ENCODE measurements around the gene KIF19. TPM values are rescaled to one million over a fixed set of nuclear protein-coding genes. Genes with fewer than 3 reads are reported as not detected.

The KIF19 gene
- total RNA-seq, 1 experiment from 2014 or later = not detected

DNA sequence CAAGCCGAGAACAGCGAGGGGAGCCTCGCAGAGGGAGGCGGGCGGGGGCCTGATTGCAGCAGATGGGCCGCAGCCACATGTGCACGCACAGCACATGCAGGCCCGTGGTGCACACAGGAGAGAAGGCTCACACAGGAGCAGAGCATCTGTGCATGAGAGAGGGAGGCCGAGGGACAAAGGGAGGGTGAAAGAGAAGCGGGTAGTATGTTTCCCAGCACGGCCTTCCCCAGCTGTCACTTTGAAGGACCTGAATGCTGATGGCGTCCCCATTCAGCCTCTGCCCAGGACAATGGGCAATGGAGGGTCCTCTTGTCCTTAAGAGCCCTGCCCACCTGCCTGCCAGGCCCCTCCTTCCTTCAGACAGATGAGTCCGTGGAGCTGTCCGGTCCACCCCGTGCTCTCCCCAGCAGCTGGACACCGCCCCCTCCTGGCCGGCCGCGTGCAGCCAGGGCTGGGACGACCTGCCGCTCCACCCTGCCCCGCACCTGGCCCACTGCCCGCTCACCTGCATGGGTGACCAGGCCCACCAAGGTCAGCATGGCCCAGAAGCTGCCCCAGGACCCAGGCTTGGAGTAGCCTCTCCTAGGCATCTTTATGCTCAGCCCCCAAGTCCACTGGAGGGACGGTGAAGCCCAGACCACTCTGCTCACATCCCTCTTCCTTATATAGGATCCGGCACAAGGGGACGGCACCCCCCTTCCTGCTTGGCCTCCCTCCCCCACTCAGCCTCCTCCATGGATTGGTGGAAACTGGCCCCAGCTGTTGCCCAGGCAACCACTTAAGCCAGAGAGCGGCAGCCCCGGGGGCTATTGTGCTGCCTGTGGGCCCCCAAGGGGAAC lies 35.4 kb downstream of the KIF19 start, which contains the start of gene BTBD17:
BTBD17 (minus strand) TSS at position 639 of the 839 bp plus-strand sequence; CDS start at position 590, 49 bp downstream.
- DNase-seq (ENCODE audit: low read depth) = no peak

DNA sequence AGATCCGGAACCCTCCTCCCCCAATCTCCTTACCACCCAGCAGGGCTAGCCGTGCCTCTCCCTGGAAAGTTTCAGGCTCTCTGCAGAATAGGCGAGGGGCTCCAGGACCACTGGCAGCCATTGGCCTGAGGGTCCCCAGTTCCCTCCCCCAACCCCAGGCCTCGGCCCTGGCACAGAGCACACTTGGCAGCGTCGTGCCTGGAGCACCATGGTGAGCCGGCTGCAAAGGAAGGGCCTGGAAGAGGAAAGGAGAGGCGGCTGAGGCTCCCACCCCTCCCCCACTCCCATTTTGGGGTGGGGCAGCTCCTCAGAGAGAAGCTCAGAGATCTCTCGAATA lies 36.0 kb downstream of the KIF19 start:
- no peak for DNase-seq (ENCODE audit: low read depth)

DNA sequence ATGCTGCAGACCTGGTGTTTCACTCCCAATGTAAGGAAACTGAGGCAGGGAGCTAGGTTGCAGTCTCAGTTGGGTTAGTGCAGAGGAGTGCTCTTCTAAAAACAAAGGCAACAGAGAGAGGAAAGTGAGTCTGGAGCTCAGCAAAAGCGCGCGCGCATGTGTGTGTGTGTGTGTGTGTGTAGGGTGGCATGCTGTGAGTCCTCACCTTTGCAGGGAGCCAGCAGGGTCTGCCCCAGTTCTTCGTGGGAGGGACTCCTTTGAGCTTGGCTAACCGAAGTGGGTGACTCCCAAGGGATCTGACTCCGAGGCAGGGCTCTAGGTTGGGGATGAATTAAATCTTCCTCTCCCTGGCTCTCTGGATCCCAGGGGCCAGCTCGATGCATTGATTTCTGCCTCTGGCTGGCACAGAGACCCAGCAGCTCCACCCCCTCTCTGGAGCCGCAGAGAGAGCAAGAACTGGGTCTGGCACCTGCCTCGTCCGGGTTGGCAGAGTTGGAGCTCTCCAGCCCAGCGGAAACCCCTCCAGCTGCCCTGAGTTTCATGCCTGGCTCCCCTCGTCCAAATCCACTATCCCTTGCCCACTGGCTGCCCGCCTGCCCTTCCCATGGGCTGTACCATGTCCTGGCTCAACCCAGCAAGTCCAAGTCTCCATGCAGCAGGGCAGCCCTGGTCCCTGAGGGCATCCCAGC lies 36.9 kb downstream of the KIF19 start:
- no peak for DNase-seq (ENCODE audit: low read depth)

- DNase-seq (ENCODE audit: low read depth) = no peak
Observed at GRCh38 chr17:74367206-74367605, 41.2 kb downstream of the KIF19 start, which contains the start of gene GPR142. Gene GPR142 (plus strand): TSS chr17:74367506. CDS start chr17:74369541, 2,035 bp downstream.

DNA sequence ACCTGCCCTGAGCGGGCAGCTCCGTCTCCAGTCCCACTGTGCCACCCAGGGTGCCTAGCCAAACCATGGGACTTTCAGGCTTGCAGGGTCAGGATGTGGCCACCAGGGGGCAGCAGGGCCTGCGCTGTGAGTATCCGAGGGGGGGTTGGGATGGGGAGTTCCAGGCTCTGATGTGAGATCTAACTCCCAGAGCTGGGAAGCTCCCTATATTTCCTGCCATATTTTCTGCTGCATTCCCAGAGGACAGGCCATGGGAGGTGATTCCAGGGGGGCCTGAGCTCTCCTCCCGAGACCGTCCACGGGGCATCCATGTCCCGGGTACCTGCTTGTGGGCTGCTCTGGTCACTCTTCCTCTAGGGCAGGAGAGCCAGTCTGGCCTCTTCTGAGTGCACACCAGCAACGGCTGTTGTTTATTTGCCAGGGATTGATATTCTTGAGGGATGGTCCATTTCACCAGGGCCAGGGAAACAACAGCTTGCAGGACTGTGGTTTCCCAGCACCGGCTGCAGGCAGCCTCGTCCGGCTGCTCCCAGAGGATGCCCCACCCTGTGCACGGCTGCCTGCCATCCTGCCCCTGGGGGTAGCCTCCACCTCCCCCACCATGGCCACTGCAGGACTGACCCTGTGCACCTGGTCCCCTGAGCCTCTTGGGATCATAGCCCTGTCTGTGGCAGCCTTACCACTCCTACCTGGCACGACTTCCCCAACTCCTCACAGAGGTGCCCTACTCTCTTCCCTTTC lies 42.5 kb downstream of the KIF19 start:
- DNase-seq (ENCODE audit: low read depth) = peak; percentile 51

- no peak for DNase-seq (ENCODE audit: low read depth)
Observed at GRCh38 chr17:74369221-74369620, 43.2 kb downstream of the KIF19 start.

DNA sequence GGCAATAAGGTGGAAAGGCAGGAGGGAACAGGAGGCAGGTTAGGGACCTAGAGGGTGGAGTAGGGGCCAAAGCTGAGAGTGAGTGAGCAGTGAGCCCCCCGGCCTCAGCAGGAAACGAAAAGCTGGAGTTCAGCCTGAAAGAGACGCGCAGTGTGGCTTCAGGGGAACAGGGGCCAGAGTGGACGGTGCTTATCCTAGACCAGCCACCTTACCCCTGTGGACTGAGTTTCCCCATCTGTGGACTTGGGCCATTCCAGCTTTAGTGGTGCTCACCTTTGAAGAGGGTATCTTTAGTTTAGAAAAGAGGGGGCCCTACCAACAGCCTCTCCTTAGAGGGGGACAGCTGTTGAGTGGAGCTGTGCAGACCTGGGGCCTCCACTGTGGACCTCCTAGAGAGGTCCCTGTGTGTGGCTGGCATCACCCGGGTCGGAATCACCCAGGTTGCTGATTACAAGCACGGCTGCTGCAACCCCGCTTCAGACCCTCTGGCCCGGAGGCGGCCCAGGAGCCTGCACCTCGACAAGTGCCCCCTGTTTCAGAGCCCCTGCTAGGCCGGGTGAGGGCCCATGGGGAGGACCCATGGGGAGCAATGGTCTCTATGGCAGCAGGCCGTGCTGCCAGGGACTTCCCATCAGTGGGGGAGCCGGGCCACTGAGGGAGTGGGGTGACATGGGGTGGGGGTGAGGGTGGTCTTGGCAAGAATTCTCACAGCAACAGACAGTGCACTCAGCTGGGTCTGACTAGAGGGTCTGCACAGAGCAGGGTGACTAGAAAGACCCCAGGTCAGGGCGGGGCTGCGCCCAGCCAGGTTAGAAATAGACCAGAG lies 43.9 kb downstream of the KIF19 start:
- no peak for DNase-seq (ENCODE audit: low read depth)

DNA sequence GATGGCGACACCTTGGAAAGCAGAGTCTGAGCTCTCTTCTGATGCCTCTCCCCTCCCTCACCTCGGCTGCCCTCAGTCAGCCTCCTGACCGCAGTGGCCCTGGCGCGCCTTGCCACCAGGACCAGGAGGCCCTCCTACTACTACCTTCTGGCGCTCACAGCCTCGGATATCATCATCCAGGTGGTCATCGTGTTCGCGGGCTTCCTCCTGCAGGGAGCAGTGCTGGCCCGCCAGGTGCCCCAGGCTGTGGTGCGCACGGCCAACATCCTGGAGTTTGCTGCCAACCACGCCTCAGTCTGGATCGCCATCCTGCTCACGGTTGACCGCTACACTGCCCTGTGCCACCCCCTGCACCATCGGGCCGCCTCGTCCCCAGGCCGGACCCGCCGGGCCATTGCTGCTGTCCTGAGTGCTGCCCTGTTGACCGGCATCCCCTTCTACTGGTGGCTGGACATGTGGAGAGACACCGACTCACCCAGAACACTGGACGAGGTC lies 45.7 kb downstream of the KIF19 start:
- no peak for DNase-seq (ENCODE audit: low read depth)

DNA sequence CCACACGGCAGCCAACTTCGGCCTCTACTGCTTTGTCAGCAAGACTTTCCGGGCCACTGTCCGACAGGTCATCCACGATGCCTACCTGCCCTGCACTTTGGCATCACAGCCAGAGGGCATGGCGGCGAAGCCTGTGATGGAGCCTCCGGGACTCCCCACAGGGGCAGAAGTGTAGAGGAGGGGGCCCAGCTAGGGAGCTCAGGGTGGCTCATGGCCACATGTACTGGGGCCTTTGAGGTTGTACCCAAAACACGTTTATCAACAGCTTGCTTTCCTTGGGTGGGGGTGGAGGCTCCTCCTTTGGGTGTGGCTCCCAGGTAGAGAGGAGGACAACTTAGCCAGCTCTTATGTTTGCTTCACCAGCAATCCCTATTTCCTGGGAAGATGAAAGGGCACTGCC lies 46.4 kb downstream of the KIF19 start:
- no peak for DNase-seq (ENCODE audit: low read depth)

DNA sequence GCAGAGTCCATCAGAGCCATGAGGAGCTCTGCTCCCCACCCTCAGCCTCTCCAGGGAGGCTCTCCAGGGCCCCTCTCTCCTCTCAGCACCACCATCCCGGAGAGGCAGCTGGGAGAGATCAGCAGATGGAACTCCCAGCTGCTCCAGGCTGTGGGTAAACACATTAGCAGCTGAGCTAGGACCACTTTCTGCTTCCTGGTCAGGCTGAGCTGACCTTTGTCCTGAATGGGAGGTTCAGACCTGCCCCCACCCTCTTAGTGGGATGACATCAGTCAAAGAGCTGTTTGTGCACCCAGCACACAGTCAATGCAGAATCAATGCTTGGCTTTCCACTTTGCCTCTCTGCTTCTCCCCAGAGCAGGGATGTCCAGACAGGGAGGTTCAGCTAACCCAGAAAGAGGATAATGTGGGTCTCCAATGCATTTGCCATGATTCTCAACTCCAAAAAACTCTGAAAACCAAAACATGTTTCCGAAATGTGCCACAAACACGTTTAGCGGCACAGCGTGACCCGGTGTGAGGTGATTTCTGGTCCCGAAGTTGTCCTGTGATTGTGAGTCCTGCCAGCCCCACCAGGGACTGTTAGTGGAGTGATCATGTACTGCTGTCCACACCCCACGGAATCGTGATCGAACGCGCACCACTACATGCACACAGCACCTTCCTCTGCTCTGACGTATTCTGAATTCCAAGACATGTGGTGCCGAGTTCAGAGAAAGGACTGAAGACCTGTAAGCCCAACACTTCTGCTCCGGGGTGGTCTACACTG lies 48.0 kb downstream of the KIF19 start:
- no peak for DNase-seq (ENCODE audit: low read depth)

- DNase-seq (ENCODE audit: low read depth) = no peak
Observed at GRCh38 chr17:74374858-74375257, 48.8 kb downstream of the KIF19 start.

DNA sequence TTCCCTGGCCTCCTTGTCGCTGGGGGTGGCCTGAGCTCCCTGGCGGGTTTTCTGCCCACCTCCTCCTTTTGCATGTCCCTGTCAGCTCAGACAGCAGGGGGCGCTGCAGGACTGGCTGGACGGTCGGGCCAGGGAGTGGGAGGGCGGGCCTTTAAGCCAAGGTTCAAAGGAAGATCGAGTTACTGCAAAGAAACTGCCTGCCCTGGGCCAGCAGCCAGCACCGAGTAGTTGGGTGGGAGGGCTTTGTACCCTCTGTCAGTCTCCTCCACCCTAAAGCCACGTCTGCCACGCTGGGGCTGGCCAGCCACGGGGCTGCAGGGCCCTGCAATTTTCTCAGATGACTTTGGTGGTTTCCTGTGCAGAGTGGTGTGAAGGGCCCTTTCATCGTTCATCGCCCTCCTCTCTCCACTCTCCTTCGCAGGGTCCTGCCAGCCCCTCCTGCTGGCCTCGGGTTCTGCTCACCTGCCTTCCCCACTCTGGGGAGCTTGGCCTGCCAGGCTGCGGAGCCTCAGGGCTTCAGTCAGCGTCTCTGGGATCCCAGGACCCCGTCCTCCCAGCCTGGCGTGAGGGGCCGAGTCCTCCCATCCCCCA lies 53.6 kb downstream of the KIF19 start:
- peak; percentile 71 for DNase-seq (ENCODE audit: low read depth)

GRCh38 chr17:74380086-74380958 lies 54.3 kb downstream of the KIF19 start:
- peak; percentile 71 for DNase-seq (ENCODE audit: low read depth)

GRCh38 chr17:74380959-74381808 lies 55.2 kb downstream of the KIF19 start:
- DNase-seq (ENCODE audit: low read depth) = no peak

DNA sequence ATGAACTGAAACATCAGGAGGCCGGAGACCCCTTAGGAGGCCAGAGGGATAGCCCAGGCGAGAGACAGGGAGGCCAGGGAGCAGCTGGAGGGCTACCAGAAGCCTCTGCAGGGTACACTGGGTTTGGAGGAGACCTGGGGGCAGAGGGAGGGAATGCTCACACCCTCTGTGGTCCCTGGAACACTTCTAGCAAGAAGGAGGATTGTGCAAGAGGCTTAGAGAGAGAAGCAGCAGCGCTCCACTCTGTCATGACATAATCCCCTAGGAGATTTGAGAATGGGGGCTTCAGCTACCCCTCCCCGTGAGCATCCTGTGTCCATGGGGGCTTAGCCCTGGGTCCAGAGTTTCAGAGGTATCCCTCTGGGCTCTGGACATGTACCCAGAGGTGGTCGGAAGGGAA lies 57.1 kb downstream of the KIF19 start:
- DNase-seq (ENCODE audit: low read depth) = no peak

GRCh38 chr17:74385201-74385600 lies 59.2 kb downstream of the KIF19 start:
- no peak for DNase-seq (ENCODE audit: low read depth)

DNA sequence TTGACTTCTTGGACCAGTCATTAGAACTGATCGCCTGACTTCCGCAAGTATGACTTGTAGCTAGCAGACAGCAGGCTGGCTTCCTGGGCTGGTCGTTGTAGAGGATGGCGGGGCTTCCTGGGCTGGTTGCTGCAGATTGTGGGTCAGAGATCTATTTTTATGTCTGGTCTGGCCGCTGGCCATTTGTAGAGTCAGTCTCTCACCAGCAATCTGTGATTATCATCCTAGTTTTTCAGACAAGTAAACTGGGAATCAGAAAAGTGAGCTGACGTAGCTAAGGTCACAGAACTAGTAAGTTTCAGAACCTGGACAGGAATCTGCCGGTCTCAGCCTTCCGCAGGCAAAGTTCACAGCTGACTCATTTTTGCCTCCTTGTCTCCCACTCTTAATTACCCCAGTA lies 60.4 kb downstream of the KIF19 start:
- DNase-seq (ENCODE audit: low read depth) = peak; percentile 86
